ENCODE results near the gene MTHFD1. TPM values are rescaled to one million over a fixed set of nuclear protein-coding genes. Genes with fewer than 3 reads are reported as not detected.

MTHFD1 gene
- total RNA-seq, 1 donor, result 9.0 TPM

- Histone ChIP-seq H3K4me1 (ENCODE audit: insufficient read depth, low read length) (no peaks in the 10 kb centered on the region), H3K27me3 (ENCODE audit: insufficient read depth, low read length) (no peaks in the 10 kb centered on the region), H3K4me3 (ENCODE audit: low read length) (no peak overlapping the region), H3K9me3 (ENCODE audit: low read depth, low read length) (no peaks in the 10 kb centered on the region)
Observed at GRCh38 chr14:64478634-64479250, 90.6 kb downstream of the MTHFD1 start.

DNA sequence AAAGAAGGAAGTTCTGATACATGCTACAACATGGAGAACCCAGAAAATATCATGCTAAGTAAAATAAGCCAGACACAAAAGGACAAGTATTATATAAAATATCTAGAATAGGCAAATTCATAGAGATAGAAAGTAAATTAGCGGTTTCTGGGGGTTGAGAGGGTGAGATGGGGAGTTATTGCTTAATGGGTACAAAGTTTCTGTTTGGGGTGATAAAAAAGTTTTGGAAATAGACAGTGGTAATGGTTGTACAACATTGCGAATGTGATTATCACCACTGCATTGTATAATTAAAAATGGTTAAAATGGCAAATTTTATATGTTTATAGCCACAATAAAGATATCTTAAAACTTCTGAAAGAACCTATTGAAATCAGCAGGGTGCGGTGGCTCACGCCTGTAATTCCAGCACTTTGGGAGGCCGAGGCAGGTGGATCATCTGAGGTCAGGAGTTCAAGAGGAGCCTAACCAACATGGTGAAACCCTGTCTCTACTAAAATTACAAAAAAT lies 100.5 kb downstream of the MTHFD1 start:
- Histone ChIP-seq H3K4me1 (ENCODE audit: insufficient read depth, low read length) (peaks cover 3% of the 10 kb centered on the region), H3K9me3 (ENCODE audit: low read depth, low read length) (no peaks in the 10 kb centered on the region), H3K4me3 (ENCODE audit: low read length) (no peak overlapping the region), H3K27me3 (ENCODE audit: insufficient read depth, low read length) (no peaks in the 10 kb centered on the region)

- Histone ChIP-seq H3K4me3 (ENCODE audit: low read length) (no peak overlapping the region), H3K4me1 (ENCODE audit: insufficient read depth, low read length) (peaks cover 3% of the 10 kb centered on the region), H3K9me3 (ENCODE audit: low read depth, low read length) (no peaks in the 10 kb centered on the region), H3K27me3 (ENCODE audit: insufficient read depth, low read length) (no peaks in the 10 kb centered on the region)
Observed at GRCh38 chr14:64491637-64492036, 103.5 kb downstream of the MTHFD1 start.

DNA sequence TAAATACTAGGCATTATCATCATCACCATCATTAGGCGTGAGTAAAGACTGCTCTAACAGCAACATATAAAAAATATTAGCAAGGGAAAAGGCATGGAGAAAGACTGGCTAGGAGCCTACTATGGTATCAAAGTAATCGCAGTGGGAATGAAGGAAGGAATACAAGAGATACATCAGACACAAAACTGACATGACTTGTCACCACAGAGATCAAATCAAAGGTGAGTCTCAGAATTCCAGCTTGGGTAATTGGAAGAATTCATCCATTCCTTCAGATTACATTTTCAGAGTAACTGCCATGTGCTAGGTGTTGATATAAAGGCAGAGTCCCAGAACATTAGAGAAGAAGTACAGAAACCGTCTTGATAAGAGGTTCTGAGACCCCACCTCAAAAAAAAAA lies 105.3 kb downstream of the MTHFD1 start:
- H3K4me3 ChIP-seq (ENCODE audit: low read length), result no peak overlapping the region
- H3K9me3 ChIP-seq (ENCODE audit: low read depth, low read length), result no peaks in the 10 kb centered on the region
- H3K27me3 ChIP-seq (ENCODE audit: insufficient read depth, low read length), result no peaks in the 10 kb centered on the region
- H3K4me1 ChIP-seq (ENCODE audit: insufficient read depth, low read length), result peaks cover 3% of the 10 kb centered on the region

GRCh38 chr14:64495252-64495651 lies 107.1 kb downstream of the MTHFD1 start:
- H3K4me3 ChIP-seq (ENCODE audit: low read length), result no peak overlapping the region
- no peaks in the 10 kb centered on the region for H3K27me3 ChIP-seq (ENCODE audit: insufficient read depth, low read length)
- H3K4me1 ChIP-seq (ENCODE audit: insufficient read depth, low read length), result peaks cover 13% of the 10 kb centered on the region
- no peaks in the 10 kb centered on the region for H3K9me3 ChIP-seq (ENCODE audit: low read depth, low read length)

DNA sequence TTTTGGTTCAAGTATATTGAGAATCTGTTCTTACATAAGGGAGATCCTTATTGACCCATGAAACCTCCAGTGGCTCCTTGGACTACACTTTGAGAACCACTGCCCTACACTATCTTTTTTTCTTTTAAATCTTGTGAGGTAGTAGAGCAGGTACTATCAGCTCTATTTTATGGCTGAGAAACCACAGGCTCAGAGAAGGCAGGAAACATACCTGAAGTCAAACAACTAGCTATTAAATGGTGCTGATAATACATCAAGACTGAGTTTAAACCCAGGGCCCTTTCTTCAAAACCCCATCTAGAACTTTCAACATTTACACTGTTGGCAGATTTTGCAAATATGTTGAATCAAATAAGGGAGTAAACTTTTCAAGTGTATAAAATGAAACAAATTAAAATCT lies 108.6 kb downstream of the MTHFD1 start:
- H3K27me3 ChIP-seq (ENCODE audit: insufficient read depth, low read length), result no peaks in the 10 kb centered on the region
- H3K4me1 ChIP-seq (ENCODE audit: insufficient read depth, low read length), result peaks cover 24% of the 10 kb centered on the region
- no peak overlapping the region for H3K4me3 ChIP-seq (ENCODE audit: low read length)
- no peaks in the 10 kb centered on the region for H3K9me3 ChIP-seq (ENCODE audit: low read depth, low read length)

DNA sequence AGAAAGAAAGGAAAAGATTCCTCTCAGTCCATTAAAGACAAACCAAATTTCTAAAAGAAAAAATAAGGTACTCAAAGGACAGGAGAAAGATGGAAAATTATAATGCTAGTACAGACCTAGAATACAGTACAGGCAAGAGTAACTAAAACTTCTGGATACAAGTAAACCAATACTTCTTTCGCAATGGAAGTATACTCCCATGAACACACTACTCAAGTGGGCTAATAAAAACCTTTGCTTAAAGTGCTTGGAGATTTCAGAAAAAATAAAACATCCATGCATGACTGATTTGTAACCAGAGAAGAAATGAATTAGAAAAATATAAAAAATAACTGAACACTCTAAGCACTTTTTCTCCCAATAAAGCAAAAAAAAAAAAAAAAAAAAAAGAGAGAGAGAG lies 111.9 kb downstream of the MTHFD1 start:
- no peaks in the 10 kb centered on the region for H3K9me3 ChIP-seq (ENCODE audit: low read depth, low read length)
- H3K4me3 ChIP-seq (ENCODE audit: low read length), result no peak overlapping the region
- no peaks in the 10 kb centered on the region for H3K27me3 ChIP-seq (ENCODE audit: insufficient read depth, low read length)
- peaks cover 37% of the 10 kb centered on the region for H3K4me1 ChIP-seq (ENCODE audit: insufficient read depth, low read length)

GRCh38 chr14:64501411-64502171 lies 113.4 kb downstream of the MTHFD1 start:
- no peaks in the 10 kb centered on the region for H3K27me3 ChIP-seq (ENCODE audit: insufficient read depth, low read length)
- peaks cover 49% of the 10 kb centered on the region for H3K4me1 ChIP-seq (ENCODE audit: insufficient read depth, low read length)
- peak overlapping the region; percentile 86 for H3K4me3 ChIP-seq (ENCODE audit: low read length)
- H3K9me3 ChIP-seq (ENCODE audit: low read depth, low read length), result no peaks in the 10 kb centered on the region

DNA sequence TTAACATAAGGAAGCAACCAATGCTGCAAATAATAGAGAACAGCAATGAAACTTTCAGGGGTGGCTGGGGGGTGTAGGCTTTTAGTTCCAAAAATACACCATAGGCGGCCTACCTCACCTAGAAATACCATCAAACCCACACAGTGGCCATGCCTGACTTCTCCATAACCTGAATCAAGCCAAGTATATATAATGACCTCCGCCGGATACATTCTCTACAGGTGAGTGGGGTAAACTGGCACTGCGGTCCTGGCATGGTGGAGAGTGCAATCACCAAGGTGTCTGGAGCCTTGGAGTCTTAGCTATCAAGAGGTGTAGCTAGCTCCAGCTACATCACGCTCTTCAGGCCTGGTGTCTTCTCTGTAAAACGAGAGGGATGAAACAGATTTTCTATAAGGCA lies 114.3 kb downstream of the MTHFD1 start:
- Histone ChIP-seq H3K27me3 (ENCODE audit: insufficient read depth, low read length) (no peaks in the 10 kb centered on the region), H3K4me3 (ENCODE audit: low read length) (peak overlapping the region; percentile 86), H3K4me1 (ENCODE audit: insufficient read depth, low read length) (peaks cover 56% of the 10 kb centered on the region)

DNA sequence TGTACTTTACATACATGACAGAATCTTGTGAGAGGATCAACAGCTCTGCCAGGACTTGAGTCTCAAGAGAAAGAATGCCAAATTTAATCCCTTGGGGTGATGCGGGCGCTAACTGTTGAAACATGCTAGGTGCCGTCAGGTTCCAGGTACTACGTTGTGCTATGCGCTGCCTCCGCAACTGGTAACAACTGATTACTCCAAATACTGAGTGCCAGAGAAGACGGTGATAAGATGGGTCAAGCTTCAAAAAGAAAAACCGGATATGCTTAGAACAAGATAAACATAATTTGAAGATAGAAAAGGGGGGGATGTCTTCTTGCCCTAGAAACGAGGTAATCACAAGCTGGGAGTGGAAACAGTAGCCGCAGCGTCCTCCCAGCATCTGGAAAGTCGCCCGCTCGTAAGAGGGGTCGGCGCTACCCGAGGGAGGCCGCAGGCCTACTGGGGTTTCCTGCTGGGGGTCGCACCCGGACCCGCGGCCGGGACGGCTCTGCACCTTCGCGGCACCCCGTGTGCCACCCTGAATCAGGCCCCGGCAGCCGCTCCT lies 114.8 kb downstream of the MTHFD1 start:
- peak overlapping the region; percentile 86 for H3K4me3 ChIP-seq (ENCODE audit: low read length)
- H3K4me1 ChIP-seq (ENCODE audit: insufficient read depth, low read length), result peaks cover 61% of the 10 kb centered on the region
- no peaks in the 10 kb centered on the region for H3K27me3 ChIP-seq (ENCODE audit: insufficient read depth, low read length)
- no peaks in the 10 kb centered on the region for H3K9me3 ChIP-seq (ENCODE audit: low read depth, low read length)

More for the DNA sequence above, 114.3 kb downstream of the MTHFD1 start:
- no peaks in the 10 kb centered on the region for H3K9me3 ChIP-seq (ENCODE audit: low read depth, low read length)

- H3K4me3 ChIP-seq (ENCODE audit: low read length), result peak within 1 kb of the TSS; percentile 86
- H3K9me3 ChIP-seq (ENCODE audit: low read depth, low read length), result no peaks in the 10 kb centered on the region
- no peaks in the 10 kb centered on the region for H3K27me3 ChIP-seq (ENCODE audit: insufficient read depth, low read length)
- peaks cover 67% of the 10 kb centered on the region for H3K4me1 ChIP-seq (ENCODE audit: insufficient read depth, low read length)
Observed at GRCh38 chr14:64503434-64504309, 115.5 kb downstream of the MTHFD1 start, which contains the start of gene ZBTB25. Gene ZBTB25 (minus strand): TSS chr14:64503838. CDS start chr14:64490533, 13,305 bp downstream.

DNA sequence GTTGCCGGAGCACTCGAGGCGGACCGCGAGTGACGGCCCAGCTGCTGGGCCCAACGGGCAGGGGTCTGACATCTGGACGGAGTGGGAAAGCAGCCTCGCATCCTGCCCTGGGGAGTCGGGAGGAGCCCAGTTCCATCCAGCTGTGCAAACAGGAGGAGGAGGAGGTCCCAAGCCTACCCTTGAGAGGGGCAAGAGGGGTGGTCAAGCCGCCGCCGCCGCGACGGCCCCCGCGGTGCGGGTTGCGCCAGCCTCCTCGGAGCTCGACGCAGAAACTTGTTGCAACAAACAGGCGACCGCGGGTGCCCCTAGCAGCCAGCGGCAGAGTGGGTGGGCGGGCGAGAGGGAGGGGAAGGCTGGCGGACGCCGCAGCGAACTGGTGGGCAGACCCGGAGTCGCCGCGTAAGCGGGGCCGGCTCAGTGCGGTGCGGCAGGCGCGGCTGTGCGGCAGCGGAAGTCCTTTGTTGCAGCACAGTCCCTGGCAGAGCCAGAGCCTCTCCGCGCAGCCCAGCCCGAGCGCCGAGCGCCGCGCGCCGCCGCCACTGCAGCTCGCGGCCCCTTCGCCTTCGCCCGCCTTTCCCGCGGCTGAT lies 116.2 kb downstream of the MTHFD1 start, which contains the start of gene ZBTB1:
TSS of gene ZBTB1 (plus strand) at position 461 of the 587 bp plus-strand sequence. CDS start 16,735 bp downstream, outside the sequence.
- Histone ChIP-seq H3K4me3 (ENCODE audit: low read length) (peak within 1 kb of the TSS; percentile 86), H3K4me1 (ENCODE audit: insufficient read depth, low read length) (peaks cover 69% of the 10 kb centered on the region), H3K27me3 (ENCODE audit: insufficient read depth, low read length) (no peaks in the 10 kb centered on the region), H3K9me3 (ENCODE audit: low read depth, low read length) (no peaks in the 10 kb centered on the region)

GRCh38 chr14:64504897-64505794 lies 117.0 kb downstream of the MTHFD1 start:
- Histone ChIP-seq H3K9me3 (ENCODE audit: low read depth, low read length) (no peaks in the 10 kb centered on the region), H3K27me3 (ENCODE audit: insufficient read depth, low read length) (no peaks in the 10 kb centered on the region), H3K4me3 (ENCODE audit: low read length) (peak overlapping the region; percentile 86), H3K4me1 (ENCODE audit: insufficient read depth, low read length) (peaks cover 65% of the 10 kb centered on the region)
